ENCODE data around the gene AFAP1L2.
"Not testable (repeated sequence)": the region's sequence is repeated elsewhere in the genome, so short reads cannot be mapped to it uniquely, and the experiment has no call there.

The AFAP1L2 gene

GRCh38 chr10:114350751-114351150, 53.6 kb downstream of the AFAP1L2 start:
- no peak for TF ChIP-seq Cebpa-rat (IDR thresholded peaks at IDR 0.05)
- no peaks in the 10 kb centered on the region for H3K36me3 ChIP-seq

DNA sequence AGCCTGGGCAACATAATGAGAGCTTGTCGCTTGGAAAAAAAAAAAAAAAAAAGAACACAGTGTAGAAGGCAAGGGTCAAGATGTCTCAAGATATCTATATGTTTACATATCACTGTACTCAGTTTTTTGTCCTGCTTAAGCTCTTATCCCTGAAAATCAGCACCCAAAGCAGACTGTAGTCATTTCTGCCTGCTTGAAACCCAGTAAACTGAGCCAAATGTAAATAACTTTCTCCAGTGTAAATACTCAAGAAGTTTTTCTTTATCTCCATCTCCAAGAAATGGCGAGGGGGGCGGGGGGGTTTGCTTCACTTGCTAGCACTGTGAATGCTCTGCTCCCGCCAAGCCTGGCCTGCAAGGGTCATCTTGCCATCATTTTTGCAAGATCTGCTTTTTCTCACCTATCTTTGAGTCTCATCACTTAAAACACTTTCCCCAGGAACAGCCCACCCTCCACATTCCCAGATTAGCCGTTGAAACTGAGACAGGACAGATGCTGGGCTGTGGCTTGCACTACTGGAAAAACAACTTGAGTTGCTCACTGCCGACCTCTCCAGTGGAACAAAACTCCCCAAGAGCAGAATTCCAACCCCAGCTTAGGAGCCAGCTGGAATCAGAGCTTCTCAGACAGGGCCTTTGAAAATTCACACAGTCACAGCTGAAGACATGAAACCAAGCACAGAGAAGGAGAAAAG, 54.6 kb downstream of the AFAP1L2 start:
- Histone ChIP-seq H3K4me1 (peaks cover 29 to 36% (median 33%) of the 10 kb centered on the region in 10 experiments), H3K27me3 (no peaks in the 10 kb centered on the region), H3K4me3 (no peak overlapping the region), H3K9me3 (replicated peaks in 1 of 11) (peaks cover 0 to 10% (median 0%) of the 10 kb centered on the region in 11 experiments; a peak in 1 of 22 replicates), H3K36me3 (no peaks in the 10 kb centered on the region), H3K4me2 (no peak overlapping the region), H4K20me1 (no peaks in the 10 kb centered on the region; a peak in 1 of 22 replicates), H3K27ac (no peak overlapping the region), H3K9ac (no peak overlapping the region)
- no peak for TF ChIP-seq Cebpa-rat (IDR thresholded peaks at IDR 0.05)

More at GRCh38 chr10:114350751-114351150, 53.6 kb downstream of the AFAP1L2 start:
- no peak overlapping the region for H3K27ac ChIP-seq
- peaks cover 24 to 30% (median 28%) of the 10 kb centered on the region in 10 experiments for H3K4me1 ChIP-seq
- H4K20me1 ChIP-seq, result no peaks in the 10 kb centered on the region; a peak in 1 of 22 replicates
- no peak overlapping the region for H3K9ac ChIP-seq
- H3K27me3 ChIP-seq, result no peaks in the 10 kb centered on the region
- no peak overlapping the region for H3K4me2 ChIP-seq
- no peak overlapping the region for H3K4me3 ChIP-seq
- peaks cover 0 to 10% (median 0%) of the 10 kb centered on the region in 11 experiments; a peak in 1 of 22 replicates for H3K9me3 ChIP-seq (replicated peaks in 1 of 11)

DNA sequence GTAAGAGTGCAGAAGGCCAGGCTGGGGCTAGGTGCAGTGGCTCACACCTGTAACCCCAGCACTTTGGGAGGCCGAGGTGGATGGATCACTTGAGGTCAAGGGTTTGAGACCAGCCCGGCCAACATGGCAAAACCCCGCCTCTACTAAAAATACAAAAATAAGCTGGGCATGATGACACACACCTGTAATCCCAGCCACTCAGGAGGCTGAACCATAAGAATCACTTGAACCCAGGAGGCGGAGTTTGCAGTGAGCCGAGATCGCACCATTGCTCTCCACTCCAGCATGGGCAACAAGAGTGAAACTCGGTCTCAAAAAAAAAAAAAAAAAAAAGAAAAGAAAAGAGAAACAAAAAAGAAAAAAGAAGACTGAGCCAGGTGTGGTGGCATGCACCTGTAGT, 55.2 kb downstream of the AFAP1L2 start:
- not testable (repeated sequence) for H3K9ac ChIP-seq; H3K4me3 ChIP-seq; H3K9me3 ChIP-seq (replicated peaks in 1 of 11); H3K36me3 ChIP-seq; H3K27ac ChIP-seq; H3K4me2 ChIP-seq; H3K27me3 ChIP-seq; H4K20me1 ChIP-seq
- H3K4me1 ChIP-seq, result peaks cover 29 to 36% (median 33%) of the 10 kb centered on the region in 10 experiments

GRCh38 chr10:114347791-114348190, 56.5 kb downstream of the AFAP1L2 start:
- H3K27ac ChIP-seq, result no peak overlapping the region
- H3K4me2 ChIP-seq, result peak overlapping the region in 9 of 11 experiments; percentile 51 to 88 (median 78); a peak in 16 of 22 replicates
- peaks cover 0 to 2% (median 0%) of the 10 kb centered on the region in 11 experiments; a peak in 1 of 22 replicates for H3K9me3 ChIP-seq (replicated peaks in 1 of 11)
- no peak overlapping the region for H3K9ac ChIP-seq
- peaks cover 29 to 36% (median 33%) of the 10 kb centered on the region in 10 experiments for H3K4me1 ChIP-seq
- TF ChIP-seq Cebpa-rat (IDR thresholded peaks at IDR 0.05), result no peak
- no peak overlapping the region for H3K4me3 ChIP-seq
- H4K20me1 ChIP-seq, result no peaks in the 10 kb centered on the region; a peak in 1 of 22 replicates
- no peaks in the 10 kb centered on the region for H3K27me3 ChIP-seq
- no peaks in the 10 kb centered on the region for H3K36me3 ChIP-seq

DNA sequence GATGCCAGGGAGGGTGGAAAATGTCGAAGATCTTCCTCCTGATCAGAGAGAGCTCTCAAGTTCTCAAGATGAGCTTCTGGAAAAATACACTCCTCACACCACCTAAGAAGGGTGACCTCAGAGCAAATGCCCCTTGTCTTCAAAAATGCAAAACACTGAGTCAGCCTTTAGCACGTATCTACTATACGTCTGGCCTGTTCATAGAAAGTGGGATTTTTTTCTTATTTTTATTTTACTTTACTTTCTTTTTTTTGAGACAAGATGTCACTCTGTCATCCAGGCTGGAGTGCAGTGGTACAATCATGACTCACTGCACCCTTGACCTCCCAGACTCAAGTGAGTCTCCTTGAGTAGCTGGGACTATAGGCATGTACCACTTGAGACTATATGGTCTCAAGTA, 57.1 kb downstream of the AFAP1L2 start:
- no peak for TF ChIP-seq Cebpa-rat (IDR thresholded peaks at IDR 0.05)
- H3K9me3 ChIP-seq (replicated peaks in 1 of 11), result no peaks in the 10 kb centered on the region
- H3K4me1 ChIP-seq, result peaks cover 29 to 36% (median 33%) of the 10 kb centered on the region in 10 experiments

DNA sequence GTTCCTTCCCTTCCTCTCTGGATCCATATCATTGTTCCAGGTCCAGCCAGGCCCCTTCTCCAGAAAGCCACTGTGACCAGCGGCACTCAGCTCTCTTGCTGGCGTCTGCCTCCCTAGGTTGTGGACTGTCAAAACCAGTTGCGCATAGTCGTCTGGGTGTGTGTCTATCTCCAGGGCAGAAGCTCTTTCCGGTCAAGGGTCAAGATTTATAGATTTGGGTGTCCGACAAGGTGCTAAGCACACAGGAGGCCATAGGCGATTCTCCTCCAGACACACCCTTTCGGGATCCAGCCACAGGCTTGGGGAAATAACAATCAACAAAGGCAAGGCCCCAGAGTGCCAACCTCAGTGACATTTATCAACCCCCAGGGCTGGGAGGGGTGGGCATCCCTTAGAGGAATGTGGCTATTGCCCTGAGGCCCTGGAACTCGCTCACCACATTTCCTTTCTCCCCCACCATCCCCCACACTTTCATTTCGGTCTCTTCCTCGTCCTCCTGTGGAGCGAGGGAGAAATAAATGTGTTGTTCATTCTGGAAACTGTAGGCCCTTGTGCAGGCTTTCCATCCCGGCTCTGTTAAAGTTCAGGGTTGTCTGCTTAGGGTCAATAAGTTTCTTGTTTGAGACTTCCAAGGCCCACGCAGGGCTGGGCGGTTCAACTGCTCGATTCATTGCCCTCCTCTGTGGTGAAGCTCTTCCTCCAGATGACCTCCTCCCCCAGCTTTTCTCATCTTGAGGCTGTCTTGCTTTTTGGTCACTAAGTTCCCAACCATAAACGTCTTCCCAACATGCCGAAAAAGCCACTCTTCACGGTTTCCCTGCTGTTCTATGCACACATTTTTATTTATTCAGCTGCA, 57.9 kb downstream of the AFAP1L2 start:
- Histone ChIP-seq H3K9ac (peak overlapping the region in 4 of 11 experiments; percentile 3 to 49 (median 41); a peak in 5 of 22 replicates), H3K27ac (peak overlapping the region in 3 of 11 experiments; percentile 15 to 43 (median 39); a peak in 3 of 22 replicates), H3K4me1 (peaks cover 29 to 36% (median 33%) of the 10 kb centered on the region in 10 experiments), H3K27me3 (no peaks in the 10 kb centered on the region), H3K36me3 (no peaks in the 10 kb centered on the region), H4K20me1 (no peaks in the 10 kb centered on the region; a peak in 1 of 22 replicates), H3K4me2 (peak overlapping the region; percentile 51 to 88 (median 78)), H3K9me3 (replicated peaks in 1 of 11) (no peaks in the 10 kb centered on the region), H3K4me3 (no peak overlapping the region; a peak in 1 of 20 replicates)
- no peak for TF ChIP-seq Cebpa-rat (IDR thresholded peaks at IDR 0.05)

More for the DNA sequence above, 57.1 kb downstream of the AFAP1L2 start:
- Histone ChIP-seq H3K9ac (no peak overlapping the region), H3K27ac (peak overlapping the region in 1 of 11 experiments; percentile 43; a peak in 1 of 22 replicates), H3K27me3 (no peaks in the 10 kb centered on the region), H3K4me3 (no peak overlapping the region), H3K4me2 (peak overlapping the region; percentile 6 to 88 (median 78); a peak in 20 of 22 replicates), H3K36me3 (no peaks in the 10 kb centered on the region), H4K20me1 (no peaks in the 10 kb centered on the region; a peak in 1 of 22 replicates)

- Histone ChIP-seq H3K27me3 (no peaks in the 10 kb centered on the region), H3K4me1 (peaks cover 29 to 36% (median 33%) of the 10 kb centered on the region in 10 experiments), H3K9me3 (replicated peaks in 1 of 11) (no peaks in the 10 kb centered on the region), H4K20me1 (no peaks in the 10 kb centered on the region; a peak in 1 of 22 replicates), H3K27ac (peak overlapping the region in 1 of 11 experiments; percentile 43; a peak in 2 of 22 replicates), H3K4me2 (peak overlapping the region; percentile 51 to 88 (median 78)), H3K9ac (0 out of 22 replicates have a peak overlapping the region, but pooled peaks of 1 of the 11 experiments have one; percentile 40), H3K4me3 (no peak overlapping the region; a peak in 1 of 20 replicates), H3K36me3 (no peaks in the 10 kb centered on the region)
- no peak for TF ChIP-seq Cebpa-rat (IDR thresholded peaks at IDR 0.05)
These were observed 58.6 kb downstream of the AFAP1L2 start for GRCh38 chr10:114345701-114346100.

- H3K27ac ChIP-seq, result no peak overlapping the region
- no peak for TF ChIP-seq Cebpa-rat (IDR thresholded peaks at IDR 0.05)
- peaks cover 29 to 36% (median 33%) of the 10 kb centered on the region in 10 experiments for H3K4me1 ChIP-seq
- no peaks in the 10 kb centered on the region for H3K36me3 ChIP-seq
- H4K20me1 ChIP-seq, result no peaks in the 10 kb centered on the region; a peak in 1 of 22 replicates
- no peak overlapping the region for H3K4me3 ChIP-seq
- H3K27me3 ChIP-seq, result no peaks in the 10 kb centered on the region
- H3K9ac ChIP-seq, result no peak overlapping the region
- H3K4me2 ChIP-seq, result 0 out of 22 replicates have a peak overlapping the region, but pooled peaks of 1 of the 11 experiments have one; percentile 3
- H3K9me3 ChIP-seq (replicated peaks in 1 of 11), result no peaks in the 10 kb centered on the region
These were observed 60.4 kb downstream of the AFAP1L2 start for GRCh38 chr10:114343623-114344505.
